Natural killer cell (primary cell): ENCODE results near the gene EPB41L4A. TPM values are rescaled to one million over a fixed set of nuclear protein-coding genes. Genes with fewer than 3 reads are reported as not detected.
A peak's percentile ranks its signal among the peaks of the same experiment; 100 is the strongest.

Source experiments
- ATAC-seq, 3 donors: fragments of 150-1000 bp in 2 of 3; fragments of 200-7000 bp in 1 of 3; cut with Tn5 transposase; 1 replicate in 1 of 3; 2 replicates in 2 of 3; pipeline ENCODE4 v1.10.0; 2021; ENCODE audit warnings: mild to moderate bottlenecking in 2 of 3, moderate library complexity in 2 of 3
- DNase-seq, 2 donors: peaks; one replicate each; pipeline versions ENCODE4 v3.0.0 to v3.0.0-alpha.2; 2013 to 2021; ENCODE audit warnings: mixed read lengths in 1 of 2
- H3K27ac ChIP-seq: one replicate; pipeline ENCODE4 v1.5.1; 2013; ENCODE audit warnings: mild to moderate bottlenecking, low read length
- H3K27me3 ChIP-seq: one replicate; pipeline ENCODE4 v1.6.1; 2013; ENCODE audit warnings: low read length; ENCODE audit not compliant: control insufficient read depth, insufficient read depth
- H3K36me3 ChIP-seq: one replicate; pipeline ENCODE4 v1.6.1; 2013; ENCODE audit warnings: low read length; ENCODE audit not compliant: control insufficient read depth, insufficient read depth
- H3K4me1 ChIP-seq: one replicate; pipeline ENCODE4 v1.6.1; 2013; ENCODE audit warnings: low read length; ENCODE audit not compliant: control insufficient read depth, insufficient read depth
- H3K4me3 ChIP-seq: one replicate; pipeline ENCODE4 v1.5.1; 2013; ENCODE audit warnings: low read length
- H3K9me3 ChIP-seq: one replicate; pipeline ENCODE4 v1.6.1; 2013; ENCODE audit warnings: low read length; ENCODE audit not compliant: control insufficient read depth, insufficient read depth
- H3K27ac Mint-ChIP-seq, 2 donors: one replicate each; pipeline ENCODE4 v1.8.0; 2022; ENCODE audit warnings: mild to moderate bottlenecking in 2 of 2, mixed read lengths in 2 of 2, moderate library complexity in 1 of 2
- H3K27me3 Mint-ChIP-seq, 2 donors: one replicate each; pipeline ENCODE4 v1.8.0; 2022; ENCODE audit warnings: low read depth in 2 of 2, mixed read lengths in 2 of 2
- H3K36me3 Mint-ChIP-seq: one replicate; pipeline ENCODE4 v1.8.0; 2022; ENCODE audit warnings: mixed read lengths
- H3K4me1 Mint-ChIP-seq, 2 donors: one replicate each; pipeline ENCODE4 v1.8.0; 2022; ENCODE audit warnings: mixed read lengths in 2 of 2
- H3K4me3 Mint-ChIP-seq: one replicate; pipeline ENCODE4 v1.8.0; 2022; ENCODE audit warnings: mild to moderate bottlenecking, moderate library complexity, mixed read lengths
- H3K9me3 Mint-ChIP-seq, 2 donors: one replicate each; pipeline ENCODE4 v1.8.0; 2022; ENCODE audit warnings: mixed read lengths in 2 of 2
- WGBS: methylation state at CpG from one replicate; pipeline ENCODE4 v1.1.7; 2013; ENCODE audit warnings: missing lambda C conversion rate; ENCODE audit not compliant: insufficient coverage; 5-methylcytosine and 5-hydroxymethylcytosine counted together
- intact Hi-C: fragments of 100-400 bp; cut with micrococcal nuclease; formaldehyde crosslinking; loops from one replicate; pipeline ENCODE4 v1.14.2; 2022
- total RNA-seq, 4 donors: library from RNA; stranded (reverse); fragments of 120-200 nt in 1 of 4; gene quantifications; one replicate each; pipeline versions ENCODE4 v1.2.3 to v1.2.4, GENCODE V29; 2013 to 2022
- TF ChIP-seq, protein P1 (sequence below): fragments of 200-600 bp; IDR thresholded peaks from one replicate; pipeline ENCODE4 v1.8.0; 2022; ENCODE audit warnings: antibody characterized with exemption

Gene EPB41L4A
- total RNA-seq, 3 donors from 2014 or later (not counting 1 experiment from before 2014, with no cell fraction given): 21.9 to 30.4 (median 22.1) TPM

DNA sequence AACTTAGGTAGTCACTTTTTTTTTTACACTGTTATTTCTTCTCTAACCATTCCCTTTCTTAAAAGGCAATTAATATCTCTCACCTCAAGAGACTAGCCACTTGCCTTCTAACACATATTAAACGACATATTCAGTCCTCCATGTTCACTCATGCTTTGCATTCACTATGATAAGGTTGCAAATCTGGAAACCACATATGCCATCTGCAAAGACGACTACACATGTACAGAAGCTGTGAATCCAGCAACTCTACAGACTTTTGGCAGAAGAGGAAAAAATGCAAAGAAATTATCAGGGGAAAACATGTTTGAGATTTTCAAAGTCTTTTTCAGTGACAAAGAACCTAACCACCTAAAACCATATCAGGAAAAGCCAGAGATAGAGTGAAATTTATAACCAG is 112.1 kb downstream of the EPB41L4A start:
- WGBS: 85% methylated on average over 2 of the region's 2 CpGs

DNA sequence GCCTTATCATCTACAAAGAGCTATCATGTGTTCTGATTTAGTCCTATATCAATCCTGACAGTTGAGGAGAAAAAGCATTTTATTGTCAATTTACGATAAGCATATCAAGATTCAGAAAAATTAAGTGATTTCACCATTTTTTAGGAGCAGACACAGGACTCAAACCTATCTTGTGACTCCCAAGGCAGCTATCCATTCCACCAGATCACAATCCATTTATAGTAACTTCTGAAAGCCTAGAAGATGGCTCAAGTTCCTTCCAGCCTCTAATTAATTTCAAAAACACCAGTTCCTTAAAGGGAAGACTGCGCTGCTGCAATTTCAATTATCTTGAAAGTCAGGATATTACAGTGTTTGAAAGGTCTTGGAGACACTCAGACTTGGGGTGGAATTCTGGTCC is 114.3 kb downstream of the EPB41L4A start:
- WGBS: 92% methylated on average over 2 of the region's 2 CpGs

More for the DNA sequence above, 112.1 kb downstream of the EPB41L4A start:
- H3K27ac Mint-ChIP-seq: peak overlapping the region in 1 of 2 donors; percentile 7
- Histone ChIP-seq H3K9me3 (no peaks in the 10 kb centered on the region), H3K27ac (no peak overlapping the region), H3K4me1 (no peaks in the 10 kb centered on the region), H3K4me3 (no peak overlapping the region), H3K27me3 (no peaks in the 10 kb centered on the region), H3K36me3 (no peaks in the 10 kb centered on the region)
- intact Hi-C loops: no loop called here
- H3K27me3 Mint-ChIP-seq: no peaks in the 10 kb centered on the region
- H3K4me1 Mint-ChIP-seq: peaks cover 0 to 5% of the 10 kb centered on the region in 2 donors
- no peaks in the 10 kb centered on the region for H3K9me3 Mint-ChIP-seq
- TF ChIP-seq, protein P1, sequence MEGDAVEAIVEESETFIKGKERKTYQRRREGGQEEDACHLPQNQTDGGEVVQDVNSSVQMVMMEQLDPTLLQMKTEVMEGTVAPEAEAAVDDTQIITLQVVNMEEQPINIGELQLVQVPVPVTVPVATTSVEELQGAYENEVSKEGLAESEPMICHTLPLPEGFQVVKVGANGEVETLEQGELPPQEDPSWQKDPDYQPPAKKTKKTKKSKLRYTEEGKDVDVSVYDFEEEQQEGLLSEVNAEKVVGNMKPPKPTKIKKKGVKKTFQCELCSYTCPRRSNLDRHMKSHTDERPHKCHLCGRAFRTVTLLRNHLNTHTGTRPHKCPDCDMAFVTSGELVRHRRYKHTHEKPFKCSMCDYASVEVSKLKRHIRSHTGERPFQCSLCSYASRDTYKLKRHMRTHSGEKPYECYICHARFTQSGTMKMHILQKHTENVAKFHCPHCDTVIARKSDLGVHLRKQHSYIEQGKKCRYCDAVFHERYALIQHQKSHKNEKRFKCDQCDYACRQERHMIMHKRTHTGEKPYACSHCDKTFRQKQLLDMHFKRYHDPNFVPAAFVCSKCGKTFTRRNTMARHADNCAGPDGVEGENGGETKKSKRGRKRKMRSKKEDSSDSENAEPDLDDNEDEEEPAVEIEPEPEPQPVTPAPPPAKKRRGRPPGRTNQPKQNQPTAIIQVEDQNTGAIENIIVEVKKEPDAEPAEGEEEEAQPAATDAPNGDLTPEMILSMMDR: no peak
- DNase-seq (no peak), ATAC-seq (no peak)
- no peak overlapping the region for H3K4me3 Mint-ChIP-seq
- H3K36me3 Mint-ChIP-seq: no peaks in the 10 kb centered on the region

GRCh38 chr5:112303685-112304084 is 115.4 kb downstream of the EPB41L4A start:
- H3K27ac ChIP-seq: no peak overlapping the region
- no peaks in the 10 kb centered on the region for H3K4me1 ChIP-seq
- TF ChIP-seq, protein P1: no peak
- no peaks in the 10 kb centered on the region for H3K27me3 Mint-ChIP-seq
- no peak overlapping the region for H3K27ac Mint-ChIP-seq
- no peak overlapping the region for H3K4me3 ChIP-seq
- H3K4me3 Mint-ChIP-seq: no peak overlapping the region
- DNase-seq (no peak), ATAC-seq (no peak)
- H3K4me1 Mint-ChIP-seq: peaks cover 0 to 5% of the 10 kb centered on the region in 2 donors
- 95% methylated on average over 4 of the region's 4 CpGs for WGBS
- H3K27me3 ChIP-seq: no peaks in the 10 kb centered on the region
- no peaks in the 10 kb centered on the region for H3K36me3 ChIP-seq
- peaks cover 2% of the 10 kb centered on the region for H3K9me3 ChIP-seq
- H3K9me3 Mint-ChIP-seq: peaks cover 5 to 7% of the 10 kb centered on the region in 2 donors
- intact Hi-C loops: no loop called here
- H3K36me3 Mint-ChIP-seq: peaks cover 7% of the 10 kb centered on the region

More for the DNA sequence above, 114.3 kb downstream of the EPB41L4A start:
- Mint-ChIP-seq H3K4me3 (no peak overlapping the region), H3K4me1 (peaks cover 0 to 5% of the 10 kb centered on the region in 2 donors), H3K9me3 (no peaks in the 10 kb centered on the region), H3K36me3 (no peaks in the 10 kb centered on the region), H3K27ac (no peak overlapping the region), H3K27me3 (no peaks in the 10 kb centered on the region)
- Histone ChIP-seq H3K27me3 (no peaks in the 10 kb centered on the region), H3K9me3 (no peaks in the 10 kb centered on the region), H3K36me3 (no peaks in the 10 kb centered on the region), H3K4me1 (no peaks in the 10 kb centered on the region), H3K4me3 (no peak overlapping the region), H3K27ac (no peak overlapping the region)
- DNase-seq (no peak), ATAC-seq (no peak)
- intact Hi-C loops: no loop called here
- TF ChIP-seq, protein P1: no peak

DNA sequence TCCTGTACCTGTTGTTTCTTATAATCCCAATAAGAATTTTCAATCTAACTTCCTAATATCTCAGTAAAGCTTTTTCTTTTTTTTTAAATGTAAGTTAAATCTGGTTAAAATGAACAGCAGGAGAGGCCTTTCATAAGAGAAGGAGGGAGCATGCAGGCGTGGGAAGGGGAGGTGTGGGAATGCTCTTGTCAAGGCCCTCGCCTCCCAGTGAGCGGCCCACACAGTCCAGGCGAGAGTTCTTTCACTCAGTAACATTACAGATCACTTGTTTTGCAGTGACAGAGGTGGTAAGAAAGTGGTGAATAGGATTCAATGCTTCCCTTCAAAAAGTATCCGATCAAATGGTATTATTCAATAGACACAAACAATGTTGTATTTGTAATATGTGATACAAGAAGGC is 125.0 kb downstream of the EPB41L4A start:
- H3K4me3 Mint-ChIP-seq: no peak overlapping the region
- 89% methylated on average over 3 of the region's 5 CpGs for WGBS
- no peaks in the 10 kb centered on the region for H3K4me1 Mint-ChIP-seq
- no peaks in the 10 kb centered on the region for H3K27me3 Mint-ChIP-seq
- Histone ChIP-seq H3K27me3 (no peaks in the 10 kb centered on the region), H3K9me3 (no peaks in the 10 kb centered on the region), H3K4me1 (no peaks in the 10 kb centered on the region), H3K27ac (no peak overlapping the region), H3K36me3 (no peaks in the 10 kb centered on the region), H3K4me3 (no peak overlapping the region)
- H3K27ac Mint-ChIP-seq: no peak overlapping the region
- no peak for ATAC-seq
- intact Hi-C loops: no loop called here
- TF ChIP-seq, protein P1: no peak
- no peak for DNase-seq
- peaks cover 14% of the 10 kb centered on the region for H3K36me3 Mint-ChIP-seq
- peaks cover 5 to 7% of the 10 kb centered on the region in 2 donors for H3K9me3 Mint-ChIP-seq
